Caco-2 (cell line): ENCODE results near the gene CACNA1G. TPM values are rescaled to one million over a fixed set of nuclear protein-coding genes. Genes with fewer than 3 reads are reported as not detected.
A peak's percentile ranks its signal among the peaks of the same experiment; 100 is the strongest.

ENCODE experiments used
- BruUV-seq: library from RNA; stranded (reverse); fragments of 400-500 nt; replicated peaks from 2 replicates; lab custom pipeline; 2021; lab: Mats Ljungman, UMichigan
- CTCF ChIA-PET: fragments of 300-600 bp; sonication (Branson Sonifier 250); formaldehyde crosslinking; loops from one replicate; lab custom pipeline; 2022; ENCODE audit warnings: antibody characterized with exemption; lab: Charles Lee
- POLR2A ChIA-PET: fragments of 300-600 bp; sonication (Branson Sonifier 250); formaldehyde crosslinking; loops from one replicate; lab custom pipeline; 2022; ENCODE audit warnings: antibody characterized with exemption; lab: Charles Lee
- DNase-seq, 2 experiments: peaks; one replicate each; pipeline versions ENCODE4 v3.0.0 to v3.0.0-alpha.2; 2020 to 2022
- H3K27me3 ChIP-seq: replicated peaks from 2 replicates; pipeline ENCODE4 v1.6.0; 2011; ENCODE audit warnings: low read length; ENCODE audit not compliant: control insufficient read depth, insufficient read depth
- H3K36me3 ChIP-seq: 2 replicates; pipeline ENCODE4 v1.5.1; 2011; ENCODE audit warnings: low read length; ENCODE audit not compliant: control insufficient read depth, insufficient read depth
- H3K4me1 ChIP-seq: fragments of 250-450 bp; sonication (Bioruptor Pico); 2 replicates; pipeline ENCODE4 v1.5.1; 2020; ENCODE audit warnings: mild to moderate bottlenecking
- H3K4me3 ChIP-seq: 2 replicates; pipeline ENCODE4 v1.5.1; 2011; ENCODE audit warnings: low read depth, mild to moderate bottlenecking, control low read depth, low read length
- H3K9me3 ChIP-seq: fragments of 250-450 bp; sonication (Bioruptor Pico); 2 replicates; pipeline ENCODE4 v1.5.1; 2020; ENCODE audit warnings: mild to moderate bottlenecking, moderate library complexity
- H3K27ac Mint-ChIP-seq: one replicate; pipeline ENCODE4 v1.8.0; 2022; ENCODE audit warnings: mixed read lengths; ENCODE audit not compliant: unreplicated experiment
- H3K27me3 Mint-ChIP-seq: one replicate; pipeline ENCODE4 v1.8.0; 2022; ENCODE audit warnings: mixed read lengths; ENCODE audit not compliant: insufficient read depth, unreplicated experiment
- H3K36me3 Mint-ChIP-seq: one replicate; pipeline ENCODE4 v1.8.0; 2022; ENCODE audit warnings: mild to moderate bottlenecking, mixed read lengths; ENCODE audit not compliant: insufficient read depth, unreplicated experiment
- H3K4me1 Mint-ChIP-seq: one replicate; pipeline ENCODE4 v1.8.0; 2022; ENCODE audit warnings: low read depth, mixed read lengths; ENCODE audit not compliant: unreplicated experiment
- H3K4me3 Mint-ChIP-seq: one replicate; pipeline ENCODE4 v1.8.0; 2022; ENCODE audit warnings: mild to moderate bottlenecking, moderate library complexity, mixed read lengths; ENCODE audit not compliant: unreplicated experiment
- H3K9me3 Mint-ChIP-seq: one replicate; pipeline ENCODE4 v1.8.0; 2022; ENCODE audit warnings: mixed read lengths; ENCODE audit not compliant: unreplicated experiment
- intact Hi-C: fragments of 100-400 bp; cut with micrococcal nuclease; formaldehyde crosslinking; loops from one replicate; pipeline ENCODE4 v1.10.0; 2022; ENCODE audit not compliant: unreplicated experiment
- total RNA-seq: library from RNA; stranded (reverse); gene quantifications from 2 replicates; pipeline ENCODE4 v1.2.3, GENCODE V29; 2022
- TF ChIP-seq, protein P1 (sequence below), 2 experiments: fragments of 200-600 bp in 1 of 2; IDR thresholded peaks; 1 replicate in 1 of 2; 2 replicates in 1 of 2; pipeline versions ENCODE4 v1.5.1 to v1.8.0; 2011 to 2022; ENCODE audit warnings: antibody characterized with exemption in 1 of 2, control low read depth in 1 of 2, inconsistent platforms in 1 of 2, low read depth in 1 of 2, low read length in 1 of 2, mild to moderate bottlenecking in 1 of 2, moderate library complexity in 1 of 2; ENCODE audit not compliant: insufficient read depth in 1 of 2, severe bottlenecking in 1 of 2, unreplicated experiment in 1 of 2

The CACNA1G gene
- total RNA-seq, 1 experiment from 2014 or later = 1.4 TPM

DNA sequence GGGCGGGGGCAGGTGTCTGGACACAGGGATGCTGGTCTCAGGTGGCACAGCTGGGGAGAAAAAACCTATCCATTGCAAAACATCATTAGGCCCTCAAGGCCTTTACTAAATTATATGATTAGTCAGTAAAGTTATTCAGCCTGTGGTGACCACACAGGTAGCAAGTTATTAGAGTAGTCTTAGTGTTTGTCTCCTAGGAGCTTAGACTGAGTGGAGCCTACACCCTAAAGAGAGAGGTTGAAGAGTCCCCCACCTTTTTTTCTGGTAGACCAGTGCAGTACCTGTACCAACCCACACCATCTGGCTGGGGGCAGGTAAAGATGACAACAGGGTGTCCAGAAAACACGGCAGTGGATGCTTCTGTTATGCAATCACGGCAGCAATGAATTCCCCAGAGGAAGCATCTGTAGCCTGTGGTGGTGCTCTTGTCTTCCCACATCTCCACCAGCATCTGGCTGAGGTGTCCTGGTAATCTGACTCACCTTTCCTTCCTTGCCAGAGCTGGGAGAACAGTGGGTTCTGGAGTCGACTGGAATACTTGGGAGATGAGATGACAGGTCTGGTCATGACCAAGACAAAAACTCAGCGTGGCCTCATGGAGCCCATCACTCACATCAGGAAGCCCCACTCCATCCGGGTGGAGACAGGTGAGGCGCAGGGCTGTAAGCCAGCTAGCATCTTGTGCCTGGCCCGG, 41.2 kb upstream of the CACNA1G start:
- H3K4me1 Mint-ChIP-seq = peaks cover 39% of the 10 kb centered on the region
- DNase-seq = peak in 1 of 2 experiments; percentile 44
- no peaks in the 10 kb centered on the region for H3K27me3 ChIP-seq
- no peak overlapping the region for H3K4me3 Mint-ChIP-seq
- H3K4me1 ChIP-seq = peaks cover 24% of the 10 kb centered on the region
- no TSS peak for BruUV-seq
- intact Hi-C loops = no loop called here
- H3K9me3 ChIP-seq = no peaks in the 10 kb centered on the region
- POLR2A ChIA-PET = no interaction called here
- H3K4me3 ChIP-seq = no peak overlapping the region
- CTCF ChIA-PET = interaction anchor here (0.9 kb wide), 1 partner anchor 18 kb away, joined by 3 read pairs; no protein-coding TSS in a partner anchor
- no peaks in the 10 kb centered on the region for H3K36me3 Mint-ChIP-seq
- H3K36me3 ChIP-seq = no peaks in the 10 kb centered on the region
- H3K27ac Mint-ChIP-seq = no peak overlapping the region
- H3K27me3 Mint-ChIP-seq = no peaks in the 10 kb centered on the region
- TF ChIP-seq, protein P1, sequence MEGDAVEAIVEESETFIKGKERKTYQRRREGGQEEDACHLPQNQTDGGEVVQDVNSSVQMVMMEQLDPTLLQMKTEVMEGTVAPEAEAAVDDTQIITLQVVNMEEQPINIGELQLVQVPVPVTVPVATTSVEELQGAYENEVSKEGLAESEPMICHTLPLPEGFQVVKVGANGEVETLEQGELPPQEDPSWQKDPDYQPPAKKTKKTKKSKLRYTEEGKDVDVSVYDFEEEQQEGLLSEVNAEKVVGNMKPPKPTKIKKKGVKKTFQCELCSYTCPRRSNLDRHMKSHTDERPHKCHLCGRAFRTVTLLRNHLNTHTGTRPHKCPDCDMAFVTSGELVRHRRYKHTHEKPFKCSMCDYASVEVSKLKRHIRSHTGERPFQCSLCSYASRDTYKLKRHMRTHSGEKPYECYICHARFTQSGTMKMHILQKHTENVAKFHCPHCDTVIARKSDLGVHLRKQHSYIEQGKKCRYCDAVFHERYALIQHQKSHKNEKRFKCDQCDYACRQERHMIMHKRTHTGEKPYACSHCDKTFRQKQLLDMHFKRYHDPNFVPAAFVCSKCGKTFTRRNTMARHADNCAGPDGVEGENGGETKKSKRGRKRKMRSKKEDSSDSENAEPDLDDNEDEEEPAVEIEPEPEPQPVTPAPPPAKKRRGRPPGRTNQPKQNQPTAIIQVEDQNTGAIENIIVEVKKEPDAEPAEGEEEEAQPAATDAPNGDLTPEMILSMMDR (IDR thresholded peaks at IDR 0.05; ENCODE audit: insufficient read depth in 1 of 2, low read depth in 1 of 2, low read length in 1 of 2, severe bottlenecking in 1 of 2, unreplicated experiment in 1 of 2) = no peak
- H3K9me3 Mint-ChIP-seq = no peaks in the 10 kb centered on the region

DNA sequence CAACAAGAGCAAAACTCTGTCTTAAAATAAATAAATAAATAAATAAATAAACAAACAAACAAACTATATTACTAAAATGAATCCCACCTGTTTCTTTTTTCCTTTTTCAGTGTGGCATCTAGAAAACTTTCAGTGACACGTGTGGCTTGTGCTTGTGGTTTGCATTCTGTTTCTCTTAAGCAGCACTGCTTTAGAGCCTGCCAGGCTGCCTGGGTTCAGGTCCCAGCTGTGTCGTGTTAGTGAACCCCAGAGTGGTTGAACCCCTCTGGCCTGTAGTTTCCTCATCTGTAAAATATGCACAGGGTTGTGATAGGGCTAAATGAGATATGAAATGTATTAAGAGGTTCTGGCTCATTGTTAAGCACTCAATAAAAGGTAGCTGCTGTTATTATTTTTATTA, 40.0 kb upstream of the CACNA1G start:
- no peaks in the 10 kb centered on the region for H3K36me3 Mint-ChIP-seq
- intact Hi-C loops = no loop called here
- Histone ChIP-seq H3K4me3 (no peak overlapping the region), H3K36me3 (no peaks in the 10 kb centered on the region), H3K27me3 (no peaks in the 10 kb centered on the region), H3K9me3 (no peaks in the 10 kb centered on the region), H3K4me1 (peaks cover 26% of the 10 kb centered on the region)
- POLR2A ChIA-PET = no interaction called here
- CTCF ChIA-PET = interaction anchor here (0.5 to 1.5 kb wide), 6 partner anchors 20 to 271 kb away, joined by 3 to 4 read pairs (median 3); no protein-coding TSS in a partner anchor
- no peak for DNase-seq
- no peaks in the 10 kb centered on the region for H3K27me3 Mint-ChIP-seq
- no peak overlapping the region for H3K4me3 Mint-ChIP-seq
- BruUV-seq = no TSS peak
- H3K27ac Mint-ChIP-seq = no peak overlapping the region
- TF ChIP-seq, protein P1 (IDR thresholded peaks at IDR 0.05; ENCODE audit: insufficient read depth in 1 of 2, low read depth in 1 of 2, low read length in 1 of 2, severe bottlenecking in 1 of 2, unreplicated experiment in 1 of 2) = no peak
- H3K9me3 Mint-ChIP-seq = no peaks in the 10 kb centered on the region
- H3K4me1 Mint-ChIP-seq = peaks cover 32% of the 10 kb centered on the region

DNA sequence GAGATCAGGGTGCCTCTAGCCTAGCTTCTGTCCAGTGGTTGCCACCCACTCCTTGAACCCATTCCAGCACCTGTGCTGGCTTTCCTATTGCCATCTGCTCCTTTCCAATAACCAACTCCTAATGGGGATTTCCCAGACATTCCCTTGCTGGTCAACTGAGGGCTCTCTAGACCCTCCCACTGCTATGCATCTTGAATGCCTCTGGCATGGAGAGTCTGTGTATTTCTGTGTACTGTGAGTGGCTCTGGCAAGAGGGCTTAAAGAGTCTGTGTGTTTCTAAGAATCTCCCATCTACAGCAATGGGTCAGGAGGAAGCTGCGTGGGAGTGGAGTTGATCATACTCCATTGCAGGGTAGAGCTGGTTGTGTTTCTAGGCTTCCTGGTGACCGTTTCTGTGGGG, 39.0 kb upstream of the CACNA1G start:
- intact Hi-C loops = no loop called here
- Mint-ChIP-seq H3K27ac (no peak overlapping the region), H3K36me3 (no peaks in the 10 kb centered on the region), H3K27me3 (no peaks in the 10 kb centered on the region), H3K4me1 (peaks cover 32% of the 10 kb centered on the region), H3K4me3 (no peak overlapping the region), H3K9me3 (no peaks in the 10 kb centered on the region)
- H3K27me3 ChIP-seq = no peaks in the 10 kb centered on the region
- no peaks in the 10 kb centered on the region for H3K36me3 ChIP-seq
- no TSS peak for BruUV-seq
- H3K4me3 ChIP-seq = no peak overlapping the region
- ChIA-PET CTCF (interaction anchor here (0.6 to 1.4 kb wide), 5 partner anchors 9 to 105 kb away, joined by 3 to 4 read pairs (median 3); no protein-coding TSS in a partner anchor), POLR2A (interaction anchor here (0.6 kb wide), 1 partner anchor 159 kb away, joined by 3 read pairs; no protein-coding TSS in a partner anchor)
- TF ChIP-seq, protein P1 (IDR thresholded peaks at IDR 0.05; ENCODE audit: insufficient read depth in 1 of 2, low read depth in 1 of 2, low read length in 1 of 2, severe bottlenecking in 1 of 2, unreplicated experiment in 1 of 2) = no peak
- peaks cover 26% of the 10 kb centered on the region for H3K4me1 ChIP-seq
- no peak for DNase-seq
- H3K9me3 ChIP-seq = no peaks in the 10 kb centered on the region
